Suprapubic skin (tissue), 4 donors: Measurements from ENCODE around the gene PTP4A2.

Experiments
- CTCF ChIP-seq, 2 donors: fragments of 200-600 bp in 1 of 2; fragments of 450-650 bp in 1 of 2; sonication (generic) in 1 of 2; IDR thresholded peaks; one replicate each; pipeline ENCODE4 v1.5.1; 2016 to 2019; ENCODE audit warnings: antibody characterized with exemption in 2 of 2, mild to moderate bottlenecking in 1 of 2, moderate library complexity in 1 of 2
- POLR2A ChIP-seq, 2 donors: fragments of 450-650 bp; IDR thresholded peaks; one replicate each; pipeline ENCODE4 v1.6.1; 2017; ENCODE audit warnings: antibody characterized with exemption in 2 of 2, mild to moderate bottlenecking in 2 of 2, moderate library complexity in 2 of 2
- POLR2AphosphoS5 ChIP-seq, 3 donors: sonication (generic); formaldehyde crosslinking; IDR thresholded peaks; one replicate each; pipeline ENCODE4 v1.6.1; 2017; ENCODE audit warnings: antibody characterized with exemption in 3 of 3

- no peak for TF ChIP-seq CTCF (IDR thresholded peaks at IDR 0.05)
- TF ChIP-seq POLR2A (IDR thresholded peaks at IDR 0.05) = no peak
- TF ChIP-seq POLR2AphosphoS5 (IDR thresholded peaks at IDR 0.05) = no peak
Observed at GRCh38 chr1:31861346-31861745, 76.8 kb downstream of the PTP4A2 start.
